A549 (cell line): ENCODE measurements around the gene ZNF398. TPM values are rescaled to one million over a fixed set of nuclear protein-coding genes. Genes with fewer than 3 reads are reported as not detected.

Experiments
- ATAC-seq, 2 experiments: fragments of 200-7000 bp in 1 of 2; fragments of >200 bp in 1 of 2; cut with Nextera tagmentation in 1 of 2; cut with Tn5 transposase in 1 of 2; 3 replicates each; pipeline versions ENCODE4 v1.8.0 to v1.9.1; 2018 to 2020; ENCODE audit warnings: mild to moderate bottlenecking in 1 of 2, moderate library complexity in 1 of 2
- CTCF ChIA-PET: fragments of 300-600 bp; sonication (Branson Sonifier 250); formaldehyde crosslinking; extraction: SDS; loops from one replicate; lab custom pipeline; 2021; ENCODE audit warnings: antibody characterized with exemption, inconsistent platforms; lab: Yijun Ruan, JAX
- POLR2A ChIA-PET: fragments of 350-600 bp; formaldehyde crosslinking; extraction: SDS; loops from one replicate; lab custom pipeline; 2021; ENCODE audit warnings: antibody characterized with exemption, inconsistent platforms; lab: Yijun Ruan, JAX
- DNase-seq, 2 experiments: peaks; one replicate each; pipeline versions ENCODE4 v3.0.0 to v3.0.0-alpha.2; 2011 to 2016; ENCODE audit warnings: low read depth in 1 of 2, low spot score in 1 of 2
- FAIRE-seq: peaks from 2 replicates; lab custom pipeline; 2011; peaks lifted over from hg19 to GRCh38; lab: Jason Lieb, UNC
- H3K27ac ChIP-seq, 2 experiments: fragments of >200 bp; sonication (Bioruptor Twin); formaldehyde crosslinking; 3 replicates each; pipeline ENCODE4 v1.5.1; 2016 to 2017
- H3K4me1 ChIP-seq: fragments of >200 bp; sonication (Bioruptor Twin); formaldehyde crosslinking; 3 replicates; pipeline ENCODE4 v1.6.1; 2016
- H3K4me2 ChIP-seq: fragments of >200 bp; sonication (Bioruptor Twin); formaldehyde crosslinking; 3 replicates; pipeline ENCODE4 v1.6.1; 2016
- H3K4me3 ChIP-seq: fragments of >200 bp; sonication (Bioruptor Twin); formaldehyde crosslinking; 3 replicates; pipeline ENCODE4 v1.5.1; 2016
- H3K9me3 ChIP-seq: fragments of >200 bp; sonication (Bioruptor Twin); formaldehyde crosslinking; 3 replicates; pipeline ENCODE4 v1.6.1; 2016
- BHLHE40 ChIP-seq: IDR thresholded peaks from 2 replicates; pipeline ENCODE4 v1.6.1; 2012; ENCODE audit warnings: low read depth, low read length, inconsistent platforms
- ESRRA ChIP-seq: fragments of 150-350 bp; IDR thresholded peaks from 2 replicates; pipeline ENCODE4 v1.6.1; 2014; ENCODE audit warnings: mild to moderate bottlenecking, low read length, borderline replicate concordance
- FOSB ChIP-seq: fragments of 250-450 bp; sonication (Bioruptor Pico); IDR thresholded peaks from 2 replicates; pipeline ENCODE4 v1.5.0; 2020; ENCODE audit warnings: mild to moderate bottlenecking, moderate library complexity
- FOSL2 ChIP-seq, 2 experiments: fragments of 450-650 bp in 1 of 2; fragments of >200 bp in 1 of 2; sonication (Bioruptor Twin) in 1 of 2; formaldehyde crosslinking; IDR thresholded peaks; 2 replicates each; pipeline versions ENCODE4 v1.5.0 to v1.6.1; 2016 to 2020; ENCODE audit warnings: mild to moderate bottlenecking in 1 of 2, moderate library complexity in 1 of 2
- GATA3 ChIP-seq: IDR thresholded peaks from 2 replicates; pipeline ENCODE4 v1.6.1; 2012; ENCODE audit warnings: borderline replicate concordance
- HDAC2 ChIP-seq: fragments of 200-600 bp; sonication (generic); IDR thresholded peaks from 2 replicates; pipeline ENCODE4 v1.6.1; 2016
- HOXA7 ChIP-seq: fragments of 250-450 bp; sonication (Bioruptor Pico); IDR thresholded peaks from 2 replicates; pipeline ENCODE4 v1.5.0; 2020; ENCODE audit warnings: mild to moderate bottlenecking, moderate library complexity
- KDM5A ChIP-seq: fragments of 200-600 bp; sonication (generic); IDR thresholded peaks from 2 replicates; pipeline ENCODE4 v1.6.1; 2016; ENCODE audit warnings: antibody characterized with exemption, mild to moderate bottlenecking
- MAZ ChIP-seq: fragments of 150-350 bp; IDR thresholded peaks from 2 replicates; pipeline ENCODE4 v1.6.1; 2014; ENCODE audit warnings: antibody characterized with exemption, low read depth, low read length, borderline replicate concordance
- NFE2L2 ChIP-seq: fragments of 150-350 bp; conservative IDR thresholded peaks from 2 replicates; pipeline ENCODE4 v1.6.1; 2014; ENCODE audit warnings: low read length
- NPAS2 ChIP-seq: fragments of 250-450 bp; sonication (Bioruptor Pico); IDR thresholded peaks from 2 replicates; pipeline ENCODE4 v1.8.0; 2022; ENCODE audit warnings: mild to moderate bottlenecking, moderate library complexity, borderline replicate concordance
- PHF8 ChIP-seq: fragments of 200-600 bp; sonication (generic); IDR thresholded peaks from 2 replicates; pipeline ENCODE4 v1.6.1; 2016; ENCODE audit warnings: low read depth, mild to moderate bottlenecking, antibody characterized with exemption, moderate library complexity, borderline replicate concordance
- POLR2A ChIP-seq: IDR thresholded peaks from 2 replicates; pipeline ENCODE4 v1.6.1; 2012; ENCODE audit warnings: mild to moderate bottlenecking, low read length
- RFX5 ChIP-seq: fragments of 450-650 bp; IDR thresholded peaks from 2 replicates; pipeline ENCODE4 v1.7.1; 2014; ENCODE audit warnings: antibody characterized with exemption, mild to moderate bottlenecking, moderate library complexity
- TP53 ChIP-seq: fragments of 250-450 bp; sonication (Bioruptor Pico); IDR thresholded peaks from 2 replicates; pipeline ENCODE4 v1.5.0; 2021; ENCODE audit warnings: mild to moderate bottlenecking, moderate library complexity
- ZFP36 ChIP-seq: fragments of 450-650 bp; IDR thresholded peaks from 2 replicates; pipeline ENCODE4 v1.6.1; 2014; ENCODE audit warnings: borderline replicate concordance; ENCODE audit not compliant: partially characterized antibody
- ZNF302 ChIP-seq: fragments of 250-450 bp; sonication (Bioruptor Pico); IDR thresholded peaks from 2 replicates; pipeline ENCODE4 v1.9.0; 2021; ENCODE audit warnings: inconsistent platforms, mild to moderate bottlenecking, moderate library complexity
- ZSCAN20 ChIP-seq: fragments of 250-450 bp; sonication (Bioruptor Pico); IDR thresholded peaks from 2 replicates; pipeline ENCODE4 v1.8.0; 2022; ENCODE audit warnings: mild to moderate bottlenecking, moderate library complexity
- WGBS: methylation state at CpG from one replicate; pipeline ENCODE4 v1.1.6; 2017; ENCODE audit errors: missing lambda C conversion rate; 5-methylcytosine and 5-hydroxymethylcytosine counted together
- polyA plus RNA-seq, 4 experiments: library from polyadenylated mRNA; depleted of rRNA in 3 of 4; stranded (reverse); fragments of >200 nt; fragmentation: RNase III in 1 of 4; extraction: RNeasy Plus Mini Kit Qiagen cat#74134 plus additional on column Dnase treatment in 1 of 4; gene quantifications; 2 replicates in 3 of 4; 3 replicates in 1 of 4; pipeline ENCODE4 v1.2.3, GENCODE V29; 2011 to 2017
- TF ChIP-seq, protein P1 (sequence below): IDR thresholded peaks from 2 replicates; pipeline ENCODE4 v1.6.1; 2012
- TF ChIP-seq, protein P2 (sequence below): fragments of >200 bp; sonication (Bioruptor Twin); formaldehyde crosslinking; IDR thresholded peaks from 2 replicates; pipeline ENCODE4 v1.6.1; 2016
- TF ChIP-seq, protein P3 (sequence below): fragments of >200 bp; sonication (Bioruptor Twin); formaldehyde crosslinking; IDR thresholded peaks from 3 replicates; pipeline ENCODE4 v1.6.1; 2016
- TF ChIP-seq, protein P4 (sequence below): fragments of >200 bp; sonication (Bioruptor Twin); formaldehyde crosslinking; IDR thresholded peaks from 3 replicates; pipeline ENCODE4 v1.5.1; 2016
- TF ChIP-seq, protein P5 (sequence below): fragments of 200-600 bp; sonication (generic); IDR thresholded peaks from 2 replicates; pipeline ENCODE4 v1.6.1; 2016; ENCODE audit warnings: antibody characterized with exemption, mild to moderate bottlenecking, moderate library complexity

ZNF398 gene
- polyA plus RNA-seq, 2 of the 4 experiments (the other 2 are of a cell fraction) = 6.6 to 8.1 TPM

DNA sequence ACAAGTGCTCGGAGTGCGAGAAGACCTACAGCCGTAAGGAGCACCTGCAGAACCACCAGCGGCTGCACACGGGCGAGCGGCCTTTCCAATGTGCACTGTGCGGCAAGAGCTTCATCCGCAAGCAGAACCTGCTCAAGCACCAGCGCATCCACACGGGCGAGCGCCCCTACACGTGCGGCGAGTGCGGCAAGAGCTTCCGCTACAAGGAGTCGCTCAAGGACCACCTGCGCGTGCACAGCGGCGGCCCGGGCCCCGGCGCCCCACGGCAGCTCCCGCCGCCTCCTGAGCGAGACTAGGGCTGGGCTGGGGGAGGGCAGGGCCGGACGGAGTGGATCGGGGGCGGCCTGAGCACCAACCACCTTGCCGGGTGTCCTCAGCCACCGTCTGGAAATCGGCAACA lies 77.1 kb downstream of the ZNF398 start (continued):
- TF ChIP-seq FOSL2 (IDR thresholded peaks at IDR 0.05) = no peak
- TF ChIP-seq FOSL2 (CRISPR knock-in tag; IDR thresholded peaks at IDR 0.05) = no peak
- no peak for TF ChIP-seq NPAS2 (CRISPR knock-in tag)
- TF ChIP-seq NFE2L2 = no peak

DNA sequence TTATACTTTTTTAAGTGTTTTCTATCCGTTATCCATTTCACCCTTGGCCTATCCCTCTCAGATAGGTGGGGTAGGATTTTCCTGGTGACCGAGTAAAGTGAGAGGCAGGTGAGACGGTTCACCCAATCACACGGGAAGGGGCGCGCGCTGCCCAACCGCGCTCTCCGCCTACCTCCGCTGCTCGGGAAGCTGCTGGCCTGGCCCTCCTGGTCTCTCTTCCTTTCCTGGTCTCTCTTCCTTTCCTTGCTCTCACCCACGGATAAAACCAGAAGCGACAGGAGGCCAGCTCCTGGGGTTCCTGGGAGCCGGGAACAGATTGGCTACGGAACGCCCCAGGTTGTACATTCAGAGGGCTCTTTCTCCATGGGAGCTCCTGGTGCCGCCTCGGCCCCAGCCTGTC lies 77.9 kb downstream of the ZNF398 start:
- WGBS = 93% methylated on average over 19 of the region's 19 CpGs
- no peak overlapping the region for H3K4me3 ChIP-seq
- no peak for DNase-seq
- peaks cover 5% of the 10 kb centered on the region; the same call in 1 of the 3 replicates for H3K4me1 ChIP-seq
- TF ChIP-seq, protein P1, sequence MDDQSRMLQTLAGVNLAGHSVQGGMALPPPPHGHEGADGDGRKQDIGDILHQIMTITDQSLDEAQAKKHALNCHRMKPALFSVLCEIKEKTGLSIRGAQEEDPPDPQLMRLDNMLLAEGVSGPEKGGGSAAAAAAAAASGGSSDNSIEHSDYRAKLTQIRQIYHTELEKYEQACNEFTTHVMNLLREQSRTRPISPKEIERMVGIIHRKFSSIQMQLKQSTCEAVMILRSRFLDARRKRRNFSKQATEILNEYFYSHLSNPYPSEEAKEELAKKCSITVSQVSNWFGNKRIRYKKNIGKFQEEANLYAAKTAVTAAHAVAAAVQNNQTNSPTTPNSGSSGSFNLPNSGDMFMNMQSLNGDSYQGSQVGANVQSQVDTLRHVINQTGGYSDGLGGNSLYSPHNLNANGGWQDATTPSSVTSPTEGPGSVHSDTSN = no peak
- TF ChIP-seq ZFP36 = no peak
- no peak for TF ChIP-seq RFX5
- no peak for TF ChIP-seq FOSB (CRISPR knock-in tag)
- no peak for TF ChIP-seq TP53 (CRISPR knock-in tag)
- no peak for TF ChIP-seq PHF8
- TF ChIP-seq POLR2A = no peak
- TF ChIP-seq, protein P2, sequence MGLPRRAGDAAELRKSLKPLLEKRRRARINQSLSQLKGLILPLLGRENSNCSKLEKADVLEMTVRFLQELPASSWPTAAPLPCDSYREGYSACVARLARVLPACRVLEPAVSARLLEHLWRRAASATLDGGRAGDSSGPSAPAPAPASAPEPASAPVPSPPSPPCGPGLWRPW = no peak
- TF ChIP-seq ESRRA = no peak
- no peak for TF ChIP-seq ZNF302
- no peak for TF ChIP-seq MAZ
- TF ChIP-seq, protein P3, sequence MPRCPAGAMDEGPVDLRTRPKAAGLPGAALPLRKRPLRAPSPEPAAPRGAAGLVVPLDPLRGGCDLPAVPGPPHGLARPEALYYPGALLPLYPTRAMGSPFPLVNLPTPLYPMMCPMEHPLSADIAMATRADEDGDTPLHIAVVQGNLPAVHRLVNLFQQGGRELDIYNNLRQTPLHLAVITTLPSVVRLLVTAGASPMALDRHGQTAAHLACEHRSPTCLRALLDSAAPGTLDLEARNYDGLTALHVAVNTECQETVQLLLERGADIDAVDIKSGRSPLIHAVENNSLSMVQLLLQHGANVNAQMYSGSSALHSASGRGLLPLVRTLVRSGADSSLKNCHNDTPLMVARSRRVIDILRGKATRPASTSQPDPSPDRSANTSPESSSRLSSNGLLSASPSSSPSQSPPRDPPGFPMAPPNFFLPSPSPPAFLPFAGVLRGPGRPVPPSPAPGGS = no peak
- TF ChIP-seq, protein P4, sequence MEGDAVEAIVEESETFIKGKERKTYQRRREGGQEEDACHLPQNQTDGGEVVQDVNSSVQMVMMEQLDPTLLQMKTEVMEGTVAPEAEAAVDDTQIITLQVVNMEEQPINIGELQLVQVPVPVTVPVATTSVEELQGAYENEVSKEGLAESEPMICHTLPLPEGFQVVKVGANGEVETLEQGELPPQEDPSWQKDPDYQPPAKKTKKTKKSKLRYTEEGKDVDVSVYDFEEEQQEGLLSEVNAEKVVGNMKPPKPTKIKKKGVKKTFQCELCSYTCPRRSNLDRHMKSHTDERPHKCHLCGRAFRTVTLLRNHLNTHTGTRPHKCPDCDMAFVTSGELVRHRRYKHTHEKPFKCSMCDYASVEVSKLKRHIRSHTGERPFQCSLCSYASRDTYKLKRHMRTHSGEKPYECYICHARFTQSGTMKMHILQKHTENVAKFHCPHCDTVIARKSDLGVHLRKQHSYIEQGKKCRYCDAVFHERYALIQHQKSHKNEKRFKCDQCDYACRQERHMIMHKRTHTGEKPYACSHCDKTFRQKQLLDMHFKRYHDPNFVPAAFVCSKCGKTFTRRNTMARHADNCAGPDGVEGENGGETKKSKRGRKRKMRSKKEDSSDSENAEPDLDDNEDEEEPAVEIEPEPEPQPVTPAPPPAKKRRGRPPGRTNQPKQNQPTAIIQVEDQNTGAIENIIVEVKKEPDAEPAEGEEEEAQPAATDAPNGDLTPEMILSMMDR = no peak
- no peak for TF ChIP-seq GATA3
- TF ChIP-seq HDAC2 = no peak
- no peak for TF ChIP-seq HOXA7 (CRISPR knock-in tag)
- no peak for TF ChIP-seq BHLHE40
- TF ChIP-seq, protein P5, sequence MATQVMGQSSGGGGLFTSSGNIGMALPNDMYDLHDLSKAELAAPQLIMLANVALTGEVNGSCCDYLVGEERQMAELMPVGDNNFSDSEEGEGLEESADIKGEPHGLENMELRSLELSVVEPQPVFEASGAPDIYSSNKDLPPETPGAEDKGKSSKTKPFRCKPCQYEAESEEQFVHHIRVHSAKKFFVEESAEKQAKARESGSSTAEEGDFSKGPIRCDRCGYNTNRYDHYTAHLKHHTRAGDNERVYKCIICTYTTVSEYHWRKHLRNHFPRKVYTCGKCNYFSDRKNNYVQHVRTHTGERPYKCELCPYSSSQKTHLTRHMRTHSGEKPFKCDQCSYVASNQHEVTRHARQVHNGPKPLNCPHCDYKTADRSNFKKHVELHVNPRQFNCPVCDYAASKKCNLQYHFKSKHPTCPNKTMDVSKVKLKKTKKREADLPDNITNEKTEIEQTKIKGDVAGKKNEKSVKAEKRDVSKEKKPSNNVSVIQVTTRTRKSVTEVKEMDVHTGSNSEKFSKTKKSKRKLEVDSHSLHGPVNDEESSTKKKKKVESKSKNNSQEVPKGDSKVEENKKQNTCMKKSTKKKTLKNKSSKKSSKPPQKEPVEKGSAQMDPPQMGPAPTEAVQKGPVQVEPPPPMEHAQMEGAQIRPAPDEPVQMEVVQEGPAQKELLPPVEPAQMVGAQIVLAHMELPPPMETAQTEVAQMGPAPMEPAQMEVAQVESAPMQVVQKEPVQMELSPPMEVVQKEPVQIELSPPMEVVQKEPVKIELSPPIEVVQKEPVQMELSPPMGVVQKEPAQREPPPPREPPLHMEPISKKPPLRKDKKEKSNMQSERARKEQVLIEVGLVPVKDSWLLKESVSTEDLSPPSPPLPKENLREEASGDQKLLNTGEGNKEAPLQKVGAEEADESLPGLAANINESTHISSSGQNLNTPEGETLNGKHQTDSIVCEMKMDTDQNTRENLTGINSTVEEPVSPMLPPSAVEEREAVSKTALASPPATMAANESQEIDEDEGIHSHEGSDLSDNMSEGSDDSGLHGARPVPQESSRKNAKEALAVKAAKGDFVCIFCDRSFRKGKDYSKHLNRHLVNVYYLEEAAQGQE = no peak
- TF ChIP-seq ZSCAN20 (CRISPR knock-in tag) = no peak
- TF ChIP-seq KDM5A = no peak
- no peaks in the 10 kb centered on the region for H3K9me3 ChIP-seq
- CTCF ChIA-PET = interaction anchor here (1.8 kb wide), 1 partner anchor 15 kb away, joined by 5 read pairs; no protein-coding TSS in a partner anchor
- ATAC-seq = no peak; a peak in 1 of 6 replicates
- H3K27ac ChIP-seq = no peak overlapping the region
- H3K4me2 ChIP-seq = no peak overlapping the region
- no peak for FAIRE-seq
- POLR2A ChIA-PET = no interaction called here
